RPMI7951 (cell line): ENCODE results near the gene MYPOP. TPM values are rescaled to one million over a fixed set of nuclear protein-coding genes. Genes with fewer than 3 reads are reported as not detected.
A peak's percentile ranks its signal among the peaks of the same experiment; 100 is the strongest.
"Not testable (repeated sequence)": the region's sequence is repeated elsewhere in the genome, so short reads cannot be mapped to it uniquely, and the experiment has no call there.

Experiments
- DNase-seq: peaks from one replicate; pipeline ENCODE4 v3.0.0-alpha.2; 2012; ENCODE audit warnings: low read depth
- total RNA-seq: library from RNA; depleted of rRNA; stranded (reverse); fragments of >200 nt; shearing (Covaris generic); gene quantifications from 2 replicates; pipeline ENCODE4 v1.2.3, GENCODE V29; 2014

Gene MYPOP
- total RNA-seq, 1 experiment from 2014 or later: 1.1 TPM

DNA sequence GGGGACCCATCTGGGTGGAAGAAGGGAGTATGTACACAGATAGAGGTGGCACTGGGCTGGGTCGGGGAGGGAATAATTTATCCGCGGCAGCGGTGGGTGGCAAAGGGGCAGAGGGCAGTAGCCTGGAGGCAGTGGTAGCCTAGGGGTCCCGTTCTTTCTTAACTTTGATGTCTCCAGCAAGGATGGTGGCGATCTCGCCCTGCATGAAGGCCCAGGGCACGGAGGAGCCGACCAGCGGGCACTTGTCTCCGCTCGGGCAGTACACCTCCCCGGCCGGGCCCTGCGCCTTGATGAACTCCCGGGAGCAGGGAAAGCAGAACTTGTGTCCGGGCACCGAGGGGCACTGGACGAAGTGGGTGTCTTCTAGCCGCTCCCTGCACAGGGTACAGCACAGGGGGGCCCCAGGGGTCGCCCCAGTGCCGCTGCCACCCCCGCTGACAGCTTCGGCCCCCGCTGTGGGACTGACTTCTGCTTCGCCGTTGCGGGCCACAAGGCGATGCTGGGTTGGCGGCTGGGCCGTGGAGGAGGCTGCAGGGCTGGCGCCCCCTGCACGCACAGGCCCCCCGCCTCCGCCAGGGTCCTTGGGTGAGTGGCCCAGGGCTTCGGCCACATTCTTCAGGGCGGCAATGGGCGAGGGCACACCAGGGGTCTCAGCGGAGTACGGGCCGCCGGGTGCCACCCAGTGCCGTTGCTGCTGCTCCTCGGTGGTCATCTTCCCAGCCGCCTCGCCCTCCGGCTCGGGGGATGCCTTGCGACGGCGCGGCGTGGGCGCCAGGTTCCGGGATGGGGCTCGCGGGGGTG lies 18.3 kb downstream of the MYPOP start:
- no peak for DNase-seq

DNA sequence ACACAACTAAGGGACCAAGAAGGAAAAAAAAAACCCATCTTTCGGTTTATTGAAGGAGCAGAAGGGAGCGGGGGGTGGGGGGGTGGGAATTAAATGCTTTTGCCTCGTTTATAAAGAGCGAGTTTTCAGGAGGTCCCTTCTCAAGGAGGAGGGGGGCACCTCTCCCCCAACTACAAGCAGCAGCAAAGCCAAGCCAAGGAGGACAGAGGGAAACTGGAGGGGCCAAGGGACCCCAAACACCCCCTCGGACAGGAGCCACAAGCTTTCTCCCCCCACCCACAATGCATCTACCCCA lies 18.9 kb downstream of the MYPOP start:
- no peak for DNase-seq

- DNase-seq: peak; percentile 55
Measured at GRCh38 chr19:45882652-45883585, 19.5 kb downstream of the MYPOP start.

DNA sequence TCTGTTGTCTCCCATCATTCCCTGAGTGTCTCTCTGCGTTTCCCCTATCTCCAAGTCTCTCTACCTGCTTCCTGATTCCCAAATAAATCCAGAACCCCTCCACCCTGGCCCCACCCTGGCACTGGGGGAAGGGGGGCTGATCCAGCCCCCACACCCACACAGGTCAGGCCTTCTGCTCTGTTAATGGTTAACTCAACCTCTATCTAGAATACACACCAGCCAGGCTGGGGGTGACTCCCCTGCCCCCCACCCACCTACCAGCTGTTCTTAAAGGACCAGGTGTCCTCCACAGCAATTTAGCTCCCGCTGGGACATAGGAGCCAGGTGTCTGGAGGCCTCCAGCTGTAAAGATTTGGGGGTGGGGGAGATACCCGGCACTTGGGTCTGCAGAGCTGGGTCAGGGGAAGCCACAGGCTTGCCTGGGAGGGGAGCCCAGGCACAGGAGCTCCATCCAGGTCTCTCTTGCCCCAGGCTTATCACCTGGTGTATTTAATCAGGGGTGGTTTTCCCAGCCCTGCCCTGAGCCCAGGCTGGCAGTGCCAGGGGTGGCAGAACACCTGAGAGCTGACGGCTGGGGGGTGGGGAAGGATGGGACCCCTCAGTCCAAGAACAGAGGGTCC lies 20.4 kb downstream of the MYPOP start:
- DNase-seq: no peak

- no peak for DNase-seq
Measured at GRCh38 chr19:45881082-45881908, 21.1 kb downstream of the MYPOP start.

- no peak for DNase-seq
Measured at GRCh38 chr19:45879971-45880370, 22.4 kb downstream of the MYPOP start.

DNA sequence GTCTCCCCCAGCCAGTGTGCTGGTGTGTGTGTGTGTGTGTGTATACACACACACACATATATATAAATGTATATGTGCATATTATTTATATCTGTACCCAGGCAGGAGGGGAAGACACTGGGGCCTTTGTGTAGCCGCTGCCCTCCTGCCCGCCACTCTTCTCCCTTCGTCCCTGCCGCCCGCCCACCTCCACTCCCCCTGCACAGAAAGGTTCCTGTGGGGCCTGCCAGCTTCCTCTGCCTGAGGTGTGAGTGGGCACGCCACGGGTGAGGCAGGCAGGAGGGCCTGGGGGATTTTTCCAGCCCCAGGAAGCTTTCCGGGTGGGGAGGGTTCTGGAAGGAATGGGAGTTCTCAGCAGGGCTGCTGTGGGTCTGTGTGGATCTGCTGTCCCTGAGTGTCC lies 23.4 kb downstream of the MYPOP start:
- no peak for DNase-seq

DNA sequence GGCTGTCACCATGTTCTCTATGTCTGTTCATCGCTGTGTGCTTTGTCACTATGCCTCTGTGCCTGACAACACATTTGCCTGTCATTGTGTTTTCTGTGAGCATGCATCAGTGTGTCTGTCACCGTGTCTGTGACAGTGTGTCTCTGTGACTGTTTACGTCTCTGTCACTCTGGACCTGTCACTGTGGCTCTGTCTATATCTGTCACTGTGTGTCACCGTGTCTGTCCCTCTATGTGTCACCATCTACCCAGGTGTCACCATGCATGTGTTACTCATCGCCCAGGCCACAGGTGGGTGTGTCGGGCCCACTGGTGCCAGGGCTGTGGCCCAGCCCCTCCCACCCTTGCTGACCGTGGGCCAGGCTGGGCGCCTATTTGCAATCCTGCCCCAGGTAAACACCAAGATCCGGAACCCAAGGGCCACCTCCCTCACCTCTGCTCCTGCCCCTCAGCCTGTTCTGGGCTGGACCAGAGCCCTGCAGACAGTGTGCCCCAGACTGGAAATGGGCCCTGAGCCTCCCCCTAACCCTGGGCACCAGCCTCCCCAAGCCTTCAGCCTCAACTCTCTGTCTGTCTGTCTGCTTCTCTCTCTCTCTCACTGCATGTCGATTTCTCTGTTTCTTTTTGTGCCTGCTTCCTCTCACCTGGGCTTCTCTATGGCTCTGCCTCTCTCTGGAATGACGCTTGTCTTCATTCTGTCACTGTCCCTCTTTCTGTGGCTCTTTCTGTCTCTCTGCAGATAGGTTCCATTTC lies 24.2 kb downstream of the MYPOP start:
- DNase-seq: no peak

- peak; percentile 48 for DNase-seq
Measured at GRCh38 chr19:45876411-45877197, 25.8 kb downstream of the MYPOP start.

GRCh38 chr19:45876161-45876410 lies 26.3 kb downstream of the MYPOP start:
- DNase-seq: no peak

DNA sequence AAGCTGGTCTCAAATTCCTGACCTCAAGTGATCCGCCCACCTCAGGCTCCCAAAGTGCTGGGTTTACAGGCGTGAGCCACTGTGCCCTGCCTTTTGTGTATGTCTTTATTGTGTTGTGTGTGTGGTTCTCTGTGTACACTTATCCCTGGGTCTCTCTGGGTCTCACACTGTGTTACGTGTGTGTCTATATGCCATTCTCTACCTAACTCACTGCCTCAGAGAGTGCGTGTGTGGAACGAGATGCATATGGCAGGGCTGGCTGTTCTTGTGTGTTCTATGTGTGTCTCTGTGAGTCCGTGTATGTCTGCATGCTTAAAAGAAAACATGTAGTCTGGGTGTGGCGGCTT lies 27.8 kb downstream of the MYPOP start:
- DNase-seq: no peak

DNA sequence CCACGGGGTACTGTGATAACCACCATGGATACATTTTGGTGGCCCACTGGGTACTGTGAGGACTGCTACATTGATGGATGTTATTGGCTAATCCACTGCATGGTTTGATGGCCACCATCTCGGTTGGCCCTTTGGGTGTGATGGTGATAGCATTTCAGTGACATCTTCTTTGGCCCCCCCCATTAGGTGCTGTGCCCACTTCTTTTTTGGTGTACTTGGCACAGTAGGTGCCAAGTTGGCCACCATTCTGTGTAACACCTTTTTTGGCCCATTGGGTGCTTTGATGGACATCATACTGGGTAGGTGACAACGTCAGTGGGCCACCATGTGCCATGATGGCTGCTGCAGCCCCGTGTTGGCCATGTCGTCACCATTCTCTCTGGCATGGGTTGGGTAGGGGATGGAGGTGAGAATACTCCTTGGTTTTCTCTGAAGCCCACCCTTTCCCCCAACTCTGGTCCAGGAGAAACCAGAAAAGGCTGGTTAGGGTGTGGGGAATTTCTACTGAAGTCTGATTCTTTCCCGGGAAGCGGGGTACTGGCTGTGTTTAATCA lies 29.1 kb downstream of the MYPOP start:
- DNase-seq: no peak

- no peak for DNase-seq
Measured at GRCh38 chr19:45872095-45872919, 30.1 kb downstream of the MYPOP start.

GRCh38 chr19:45870798-45871197 lies 31.6 kb downstream of the MYPOP start:
- no peak for DNase-seq

DNA sequence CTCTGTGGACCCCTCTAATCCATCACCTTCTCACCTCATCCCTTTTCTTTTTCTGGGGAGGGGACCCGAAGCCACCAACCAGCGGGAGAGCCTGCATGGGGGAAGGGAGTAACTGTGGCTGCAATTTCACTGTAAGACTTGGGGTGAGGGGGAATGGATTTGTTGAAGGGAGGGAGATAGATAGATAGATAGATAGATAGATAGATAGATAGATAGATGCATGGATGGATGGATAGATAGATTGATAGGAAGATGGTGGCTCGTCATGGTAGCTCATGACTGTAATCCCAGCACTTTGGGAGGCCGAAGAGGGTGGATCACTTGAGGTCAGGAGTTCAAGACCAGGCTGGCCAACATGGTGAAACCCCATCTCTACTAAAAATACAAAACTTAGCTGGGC lies 35.2 kb downstream of the MYPOP start:
- not testable (repeated sequence) for DNase-seq

DNA sequence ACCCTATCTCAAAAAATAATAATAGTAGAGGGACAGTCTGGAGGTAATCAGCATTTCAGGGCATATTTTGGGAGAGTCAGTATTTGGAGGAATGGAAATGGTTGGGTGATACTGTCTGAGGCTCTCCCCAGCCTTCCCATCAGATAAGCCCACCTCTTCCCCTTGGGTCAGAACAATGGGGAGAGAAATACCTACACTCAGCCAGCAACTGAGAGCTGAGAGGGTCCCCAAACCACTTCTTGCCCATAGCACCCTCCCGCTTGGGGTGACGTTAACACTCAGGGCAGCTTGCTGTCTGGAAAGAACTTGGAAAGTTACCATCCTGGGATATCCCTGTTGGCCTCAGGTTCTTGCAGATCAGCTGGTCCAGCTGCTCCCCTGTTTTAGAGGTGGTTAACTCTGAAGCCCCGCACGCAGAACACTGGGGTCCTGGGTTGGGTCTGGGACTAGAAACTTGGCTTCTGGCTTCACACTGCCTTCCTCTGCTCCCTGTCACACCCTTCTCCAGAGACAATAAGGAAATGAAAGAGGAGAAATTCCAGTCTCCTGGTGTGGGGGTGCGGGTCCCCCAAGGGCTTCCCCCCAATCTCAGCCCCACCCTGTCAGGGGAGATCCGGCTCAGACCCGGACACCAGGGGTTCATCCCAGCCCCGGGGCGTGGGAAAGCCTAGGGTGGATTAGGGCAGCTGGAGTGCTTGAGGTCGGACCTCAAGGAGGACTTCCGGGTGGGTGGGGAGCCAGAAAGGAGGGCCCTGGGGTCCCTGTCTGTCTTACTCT lies 35.8 kb downstream of the MYPOP start:
- no peak for DNase-seq

DNA sequence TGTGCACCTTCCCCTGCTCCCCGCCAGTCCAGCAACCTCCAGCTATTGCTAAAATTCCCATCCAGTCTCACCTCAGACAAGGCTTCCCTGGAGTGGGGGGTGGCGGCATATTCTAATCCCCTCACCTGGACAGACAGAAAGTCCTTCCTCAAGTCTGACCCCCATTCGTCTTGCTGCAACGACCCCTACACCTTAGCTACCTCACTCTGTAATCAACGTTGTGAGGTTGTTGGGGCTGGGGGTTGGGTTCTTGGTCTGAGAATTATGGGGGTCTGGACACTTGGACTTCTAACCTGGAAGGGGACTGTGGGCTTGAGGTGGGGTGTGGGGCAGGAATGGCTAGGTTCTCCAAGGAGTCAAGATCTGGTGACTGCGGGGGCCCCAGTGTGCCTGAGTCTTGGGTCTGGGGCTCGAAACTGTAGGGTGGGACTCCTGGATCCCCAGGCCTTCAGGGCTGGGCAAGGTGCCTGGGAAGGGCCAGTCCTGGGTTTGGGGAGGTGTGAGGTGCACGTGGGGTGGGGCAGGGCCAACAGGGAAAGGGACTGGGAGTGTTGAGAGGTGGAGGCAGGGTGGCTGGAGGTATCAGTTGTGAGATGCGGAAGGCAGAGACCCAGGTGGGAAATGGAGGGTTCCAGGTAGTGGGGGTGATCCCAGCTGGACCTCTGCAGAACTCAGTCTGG lies 37.0 kb downstream of the MYPOP start:
- DNase-seq: no peak

GRCh38 chr19:45864629-45865082 lies 37.8 kb downstream of the MYPOP start:
- no peak for DNase-seq
